HFF-Myc (cell line): Measurements from ENCODE around the gene ARHGEF40.

Experiments used
- DNase-seq: peaks from one replicate; pipeline ENCODE4 v3.0.0-alpha.2; 2011; ENCODE audit warnings: low read depth; ENCODE audit errors: extremely low read depth
- H3K4me3 ChIP-seq: replicated peaks from 2 replicates; pipeline ENCODE4 v1.5.1; 2011; ENCODE audit warnings: low read depth, mild to moderate bottlenecking, control low read depth, low read length
- TF ChIP-seq, protein P1 (sequence below): IDR thresholded peaks from 2 replicates; pipeline ENCODE4 v1.5.1; 2012; ENCODE audit warnings: mild to moderate bottlenecking, low read depth, low read length, control low read depth; ENCODE audit errors: missing control alignments

The ARHGEF40 gene

DNA sequence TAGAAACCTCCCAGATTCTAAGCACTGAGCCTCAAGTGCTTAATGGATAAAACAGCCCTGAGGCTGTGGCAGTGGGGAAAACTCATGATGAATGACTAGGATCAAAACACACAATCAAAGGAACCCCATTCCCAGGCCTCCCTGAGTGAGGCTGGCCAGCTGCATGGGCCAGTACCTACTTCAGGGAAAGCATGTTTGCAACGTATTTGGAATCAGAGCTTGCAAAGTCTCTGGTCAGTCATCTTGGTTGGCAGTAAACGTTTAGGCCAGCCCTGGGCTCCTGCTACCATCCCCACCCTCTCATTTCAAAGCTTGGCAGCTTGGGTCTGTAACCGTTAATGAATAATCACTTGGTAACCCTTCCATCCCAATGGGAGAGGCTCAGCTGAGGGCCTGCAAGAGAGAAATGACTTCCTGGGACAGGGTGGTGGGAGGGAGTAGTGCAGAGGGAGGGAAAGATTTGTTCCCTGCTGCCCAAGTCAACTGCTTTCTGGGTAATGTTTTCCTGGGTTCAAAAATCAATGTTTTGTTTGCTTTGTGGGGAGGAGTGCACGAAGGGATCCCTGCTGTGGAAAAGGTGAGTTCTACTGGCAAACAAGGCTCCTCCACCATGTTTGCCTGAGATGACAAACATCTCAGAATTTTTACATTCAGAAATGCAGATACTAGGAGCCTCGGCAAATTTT lies 14.5 kb upstream of the ARHGEF40 start:
- DNase-seq: no peak
- TF ChIP-seq, protein P1, sequence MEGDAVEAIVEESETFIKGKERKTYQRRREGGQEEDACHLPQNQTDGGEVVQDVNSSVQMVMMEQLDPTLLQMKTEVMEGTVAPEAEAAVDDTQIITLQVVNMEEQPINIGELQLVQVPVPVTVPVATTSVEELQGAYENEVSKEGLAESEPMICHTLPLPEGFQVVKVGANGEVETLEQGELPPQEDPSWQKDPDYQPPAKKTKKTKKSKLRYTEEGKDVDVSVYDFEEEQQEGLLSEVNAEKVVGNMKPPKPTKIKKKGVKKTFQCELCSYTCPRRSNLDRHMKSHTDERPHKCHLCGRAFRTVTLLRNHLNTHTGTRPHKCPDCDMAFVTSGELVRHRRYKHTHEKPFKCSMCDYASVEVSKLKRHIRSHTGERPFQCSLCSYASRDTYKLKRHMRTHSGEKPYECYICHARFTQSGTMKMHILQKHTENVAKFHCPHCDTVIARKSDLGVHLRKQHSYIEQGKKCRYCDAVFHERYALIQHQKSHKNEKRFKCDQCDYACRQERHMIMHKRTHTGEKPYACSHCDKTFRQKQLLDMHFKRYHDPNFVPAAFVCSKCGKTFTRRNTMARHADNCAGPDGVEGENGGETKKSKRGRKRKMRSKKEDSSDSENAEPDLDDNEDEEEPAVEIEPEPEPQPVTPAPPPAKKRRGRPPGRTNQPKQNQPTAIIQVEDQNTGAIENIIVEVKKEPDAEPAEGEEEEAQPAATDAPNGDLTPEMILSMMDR: no peak
- H3K4me3 ChIP-seq: no peak overlapping the region

- H3K4me3 ChIP-seq: no peak overlapping the region
- TF ChIP-seq, protein P1: no peak
- no peak for DNase-seq
Measured at GRCh38 chr14:21056520-21057163, 13.5 kb upstream of the ARHGEF40 start.

DNA sequence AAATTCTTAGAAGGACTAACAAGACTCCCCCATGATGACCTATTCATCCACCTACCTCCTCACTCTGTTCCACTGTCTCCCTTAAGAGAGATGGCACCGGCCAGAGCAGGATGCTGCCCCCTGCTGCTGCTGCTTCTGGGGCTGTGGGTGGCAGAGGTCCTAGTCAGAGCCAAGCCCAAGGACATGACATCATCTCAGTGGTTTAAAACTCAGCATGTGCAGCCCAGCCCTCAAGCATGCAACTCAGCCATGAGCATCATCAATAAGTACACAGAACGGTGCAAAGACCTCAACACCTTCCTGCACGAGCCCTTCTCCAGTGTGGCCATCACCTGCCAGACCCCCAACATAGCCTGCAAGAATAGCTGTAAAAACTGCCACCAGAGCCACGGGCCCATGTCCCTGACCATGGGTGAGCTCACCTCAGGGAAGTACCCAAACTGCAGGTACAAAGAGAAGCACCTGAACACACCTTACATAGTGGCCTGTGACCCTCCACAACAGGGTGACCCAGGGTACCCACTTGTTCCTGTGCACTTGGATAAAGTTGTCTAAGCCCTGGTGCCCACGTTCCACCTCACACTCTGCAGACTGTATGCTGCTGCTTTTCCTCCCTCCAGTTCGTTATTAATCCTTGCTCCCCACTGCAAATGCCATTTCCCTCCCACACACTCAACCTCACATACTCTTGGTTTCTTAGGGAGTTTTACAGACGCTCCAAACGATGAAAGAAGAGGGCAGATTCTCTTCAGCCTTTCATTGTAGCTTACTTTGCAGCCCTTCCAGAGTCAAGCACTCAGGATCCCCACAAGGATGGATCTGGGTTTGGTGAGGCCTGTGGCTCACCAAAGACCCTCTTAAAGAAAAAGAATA lies 12.1 kb upstream of the ARHGEF40 start, which contains the start of gene RNASE8:
TSS of gene RNASE8 (plus strand) at position 20 of the 873 bp plus-strand sequence. CDS start at position 91, 71 bp downstream.
- no peak for DNase-seq
- TF ChIP-seq, protein P1: no peak
- H3K4me3 ChIP-seq: no peak within 1 kb of the TSS

GRCh38 chr14:21058903-21059302 lies 11.2 kb upstream of the ARHGEF40 start:
- TF ChIP-seq, protein P1: no peak
- H3K4me3 ChIP-seq: no peak overlapping the region
- no peak for DNase-seq

GRCh38 chr14:21059842-21060613 lies 10.1 kb upstream of the ARHGEF40 start:
- H3K4me3 ChIP-seq: no peak overlapping the region
- TF ChIP-seq, protein P1: no peak
- DNase-seq: no peak

- no peak for DNase-seq
- TF ChIP-seq, protein P1: no peak
Measured at GRCh38 chr14:21060614-21061346, 9.3 kb upstream of the ARHGEF40 start.

More at GRCh38 chr14:21060614-21061346, 9.3 kb upstream of the ARHGEF40 start:
- no peak overlapping the region for H3K4me3 ChIP-seq
